Coronary artery (tissue), 2 donors: ENCODE results near the gene ADPRS.

Source experiments
- DNase-seq: peaks from one replicate; pipeline ENCODE4 v3.0.0-alpha.2; 2017; ENCODE audit warnings: low spot score
- H3K27ac ChIP-seq, 2 donors: fragments of 200-600 bp; sonication (generic); one replicate each; pipeline ENCODE4 v1.5.1; 2016 to 2019
- H3K4me3 ChIP-seq: fragments of 200-600 bp; sonication (generic); 2 replicates; pipeline ENCODE4 v1.5.1; 2016; ENCODE audit warnings: mild to moderate bottlenecking, moderate library complexity
- TF ChIP-seq, protein P1 (sequence below): fragments of 200-600 bp; sonication (generic); IDR thresholded peaks from one replicate; pipeline ENCODE4 v1.5.1; 2019; ENCODE audit warnings: antibody characterized with exemption

Gene ADPRS

DNA sequence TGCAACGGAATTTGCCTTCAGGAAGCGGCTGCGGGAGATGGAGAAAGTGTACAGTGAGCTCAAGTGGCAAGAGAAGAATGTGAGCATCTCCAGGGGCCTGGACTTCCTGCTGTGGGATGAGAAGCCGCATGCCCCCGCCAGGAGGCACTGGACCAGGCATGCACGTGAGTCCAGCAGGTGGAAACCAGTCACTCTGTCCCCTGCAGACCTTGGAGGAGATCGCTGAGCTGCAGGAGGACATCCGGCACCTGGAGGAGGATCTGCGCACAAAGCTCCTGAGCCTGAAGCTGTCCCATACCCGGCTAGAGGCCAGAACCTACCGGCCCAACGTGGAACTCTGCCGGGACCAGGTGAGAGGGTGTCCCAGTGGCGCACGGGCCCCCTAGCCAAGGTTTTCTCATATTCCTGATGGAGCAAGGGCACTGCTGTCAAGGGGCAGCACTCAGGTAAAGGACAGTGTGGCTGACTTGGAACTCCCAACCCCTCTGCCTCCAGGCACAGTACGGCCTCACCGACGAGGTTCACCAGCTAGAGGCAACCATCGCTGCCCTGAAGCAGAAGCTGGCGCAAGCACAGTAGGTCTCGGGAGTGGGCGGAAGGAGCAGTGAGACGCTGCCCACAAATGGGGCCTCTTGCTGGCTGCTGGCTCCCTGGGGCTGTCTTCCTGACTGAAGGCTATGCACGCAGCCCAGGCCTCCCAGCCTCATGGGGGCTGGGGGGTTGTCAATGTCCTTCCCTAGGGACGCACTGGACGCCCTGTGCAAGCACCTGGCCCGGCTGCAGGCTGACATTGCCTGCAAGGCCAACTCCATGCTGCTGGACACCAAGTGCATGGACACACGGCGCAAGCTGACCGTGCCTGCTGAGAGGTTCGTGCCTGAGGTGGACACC, 1.2 kb upstream of the ADPRS start:
- no peak for DNase-seq

GRCh38 chr1:36088265-36088576, 471 bp upstream of the ADPRS start:
- Histone ChIP-seq H3K27ac (peak overlapping the region; percentile 81 to 94), H3K4me3 (peak overlapping the region; percentile 95)
- DNase-seq = no peak
- TF ChIP-seq, protein P1, sequence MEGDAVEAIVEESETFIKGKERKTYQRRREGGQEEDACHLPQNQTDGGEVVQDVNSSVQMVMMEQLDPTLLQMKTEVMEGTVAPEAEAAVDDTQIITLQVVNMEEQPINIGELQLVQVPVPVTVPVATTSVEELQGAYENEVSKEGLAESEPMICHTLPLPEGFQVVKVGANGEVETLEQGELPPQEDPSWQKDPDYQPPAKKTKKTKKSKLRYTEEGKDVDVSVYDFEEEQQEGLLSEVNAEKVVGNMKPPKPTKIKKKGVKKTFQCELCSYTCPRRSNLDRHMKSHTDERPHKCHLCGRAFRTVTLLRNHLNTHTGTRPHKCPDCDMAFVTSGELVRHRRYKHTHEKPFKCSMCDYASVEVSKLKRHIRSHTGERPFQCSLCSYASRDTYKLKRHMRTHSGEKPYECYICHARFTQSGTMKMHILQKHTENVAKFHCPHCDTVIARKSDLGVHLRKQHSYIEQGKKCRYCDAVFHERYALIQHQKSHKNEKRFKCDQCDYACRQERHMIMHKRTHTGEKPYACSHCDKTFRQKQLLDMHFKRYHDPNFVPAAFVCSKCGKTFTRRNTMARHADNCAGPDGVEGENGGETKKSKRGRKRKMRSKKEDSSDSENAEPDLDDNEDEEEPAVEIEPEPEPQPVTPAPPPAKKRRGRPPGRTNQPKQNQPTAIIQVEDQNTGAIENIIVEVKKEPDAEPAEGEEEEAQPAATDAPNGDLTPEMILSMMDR = no peak

More for the DNA sequence above, 1.2 kb upstream of the ADPRS start:
- TF ChIP-seq, protein P1 = no peak
- Histone ChIP-seq H3K27ac (no peak overlapping the region), H3K4me3 (no peak overlapping the region)

DNA sequence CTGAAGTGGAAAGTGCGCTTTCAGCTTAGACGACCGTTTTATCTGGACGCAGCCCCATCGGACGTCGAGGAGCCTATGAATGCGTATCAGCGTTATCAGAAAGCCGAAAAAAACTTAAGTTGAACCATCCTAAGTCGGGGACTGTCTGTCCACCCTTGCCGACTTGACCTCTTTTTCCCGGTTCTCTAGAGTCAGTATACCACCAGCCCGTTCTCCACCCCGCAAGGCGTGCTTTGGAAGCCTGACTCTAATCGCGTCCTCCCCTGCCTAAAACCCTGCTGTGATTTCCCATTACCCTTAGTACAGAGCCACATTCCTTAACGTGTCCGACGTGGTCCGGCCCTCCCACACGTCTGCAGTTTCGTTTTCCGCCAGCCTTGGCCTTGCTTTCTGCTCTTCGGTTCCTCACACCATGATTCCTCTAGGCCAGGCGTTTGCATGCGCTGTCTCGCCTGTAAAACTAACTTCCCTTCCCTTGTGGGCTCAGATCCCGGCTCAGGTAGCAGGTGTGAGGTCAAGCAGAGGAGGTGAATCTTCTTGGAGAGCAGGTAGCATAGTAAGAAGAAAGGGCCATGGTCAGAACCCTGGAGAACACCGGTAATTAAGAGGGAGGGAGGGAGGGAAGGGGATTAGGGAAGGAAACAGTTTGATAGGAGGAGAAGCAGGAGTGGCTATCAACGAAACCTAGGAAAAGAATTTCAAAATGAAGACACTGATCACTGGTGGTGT, 865 bp downstream of the ADPRS start:
- peak overlapping the region; percentile 81 to 94 for H3K27ac ChIP-seq
- peak; percentile 70 for DNase-seq
- TF ChIP-seq, protein P1 = no peak
- peak overlapping the region; percentile 95 for H3K4me3 ChIP-seq

DNA sequence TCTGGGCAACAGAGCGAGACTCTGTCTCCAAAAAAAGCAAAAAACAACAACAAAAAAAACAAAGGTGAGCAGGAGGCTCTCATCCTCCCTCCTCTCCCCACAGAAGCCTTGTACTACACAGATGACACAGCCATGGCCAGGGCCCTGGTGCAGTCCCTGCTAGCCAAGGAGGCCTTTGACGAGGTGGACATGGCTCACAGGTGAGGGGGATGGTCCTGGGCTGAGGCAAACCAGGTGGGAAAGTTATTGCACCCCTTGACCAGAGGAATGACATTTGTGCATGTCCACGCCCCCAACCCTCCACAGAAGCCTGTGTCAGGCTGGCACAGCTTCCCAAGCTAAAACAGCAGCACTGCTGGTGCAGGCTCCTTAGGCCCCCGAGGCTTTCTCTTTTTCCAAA, 2.4 kb downstream of the ADPRS start:
- no peak for DNase-seq
- TF ChIP-seq, protein P1 = no peak

DNA sequence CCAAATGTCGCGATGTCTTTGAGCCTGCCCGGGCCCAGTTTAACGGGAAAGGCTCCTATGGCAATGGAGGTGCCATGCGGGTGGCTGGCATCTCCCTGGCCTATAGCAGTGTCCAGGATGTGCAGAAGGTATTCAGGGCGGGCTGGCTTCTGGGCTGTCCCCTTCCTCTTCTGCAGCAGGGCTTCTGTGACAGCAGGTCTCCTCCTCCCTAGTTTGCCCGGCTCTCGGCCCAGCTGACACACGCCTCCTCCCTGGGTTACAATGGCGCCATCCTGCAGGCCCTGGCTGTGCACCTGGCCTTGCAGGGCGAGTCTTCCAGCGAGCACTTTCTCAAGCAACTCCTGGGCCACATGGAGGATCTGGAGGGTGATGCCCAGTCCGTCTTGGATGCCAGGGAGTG, 3.0 kb downstream of the ADPRS start:
- no peak overlapping the region for H3K4me3 ChIP-seq
- TF ChIP-seq, protein P1 = no peak
- no peak for DNase-seq
- no peak overlapping the region for H3K27ac ChIP-seq

More for the DNA sequence above, 2.4 kb downstream of the ADPRS start:
- no peak overlapping the region for H3K4me3 ChIP-seq
- H3K27ac ChIP-seq = no peak overlapping the region

- TF ChIP-seq, protein P1 = no peak
- H3K27ac ChIP-seq = no peak overlapping the region
- H3K4me3 ChIP-seq = no peak overlapping the region
- DNase-seq = no peak
Measured at GRCh38 chr1:36092166-36092797, 3.6 kb downstream of the ADPRS start.
